Measurements from ENCODE around the gene MKLN1. TPM values are rescaled to one million over a fixed set of nuclear protein-coding genes. Genes with fewer than 3 reads are reported as not detected.

MKLN1 gene
- total RNA-seq, 2 donors from 2014 or later: 27.4 to 28.5 TPM

DNA sequence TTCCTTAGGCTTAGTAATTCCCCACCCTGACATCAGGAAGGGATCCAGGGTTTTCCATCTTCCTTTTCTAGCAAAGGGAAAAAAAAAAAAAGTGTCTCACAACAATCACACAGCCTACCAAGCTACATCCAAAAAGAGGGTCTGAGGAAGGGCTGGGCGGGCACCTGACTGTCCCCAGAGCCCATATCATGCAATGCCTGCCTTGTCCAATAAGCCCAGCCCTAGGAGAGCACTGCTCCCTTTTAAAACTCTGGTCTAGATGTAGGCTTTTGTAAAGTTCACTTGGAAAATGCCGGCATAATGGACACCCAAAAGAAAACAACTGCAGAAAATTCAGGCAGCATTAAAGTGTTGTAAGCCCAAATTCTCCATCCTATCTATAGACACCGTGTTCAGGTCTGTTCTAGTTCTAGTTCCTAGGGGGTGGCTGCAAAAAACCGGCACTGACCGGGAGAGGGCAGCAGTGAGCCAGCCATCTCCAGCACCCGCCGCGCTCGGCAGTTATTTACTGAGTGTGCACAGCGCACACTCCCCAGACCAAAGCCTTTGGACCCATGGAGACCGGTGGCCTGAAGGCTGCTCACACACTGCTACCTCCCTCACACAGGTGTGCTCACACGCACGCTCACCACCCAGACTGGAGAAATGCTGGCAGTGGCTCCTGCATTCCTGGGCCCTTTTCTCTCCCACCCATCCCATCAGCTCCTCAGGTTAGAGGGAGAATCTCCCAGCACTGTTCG is 180.1 kb downstream of the MKLN1 start:
- Histone ChIP-seq H3K9me3 (no peaks in the 10 kb centered on the region), H3K27me3 (no peaks in the 10 kb centered on the region), H3K4me3 (no peak overlapping the region), H3K4me1 (peaks cover 0 to 50% of the 10 kb centered on the region in 2 donors), H3K27ac (peak overlapping the region in 1 of 2 donors; percentile 23), H3K36me3 (peaks cover 40% of the 10 kb centered on the region)
- DNase-seq (ENCODE audit: low spot score): peak; percentile 93
- TF ChIP-seq, protein P1, sequence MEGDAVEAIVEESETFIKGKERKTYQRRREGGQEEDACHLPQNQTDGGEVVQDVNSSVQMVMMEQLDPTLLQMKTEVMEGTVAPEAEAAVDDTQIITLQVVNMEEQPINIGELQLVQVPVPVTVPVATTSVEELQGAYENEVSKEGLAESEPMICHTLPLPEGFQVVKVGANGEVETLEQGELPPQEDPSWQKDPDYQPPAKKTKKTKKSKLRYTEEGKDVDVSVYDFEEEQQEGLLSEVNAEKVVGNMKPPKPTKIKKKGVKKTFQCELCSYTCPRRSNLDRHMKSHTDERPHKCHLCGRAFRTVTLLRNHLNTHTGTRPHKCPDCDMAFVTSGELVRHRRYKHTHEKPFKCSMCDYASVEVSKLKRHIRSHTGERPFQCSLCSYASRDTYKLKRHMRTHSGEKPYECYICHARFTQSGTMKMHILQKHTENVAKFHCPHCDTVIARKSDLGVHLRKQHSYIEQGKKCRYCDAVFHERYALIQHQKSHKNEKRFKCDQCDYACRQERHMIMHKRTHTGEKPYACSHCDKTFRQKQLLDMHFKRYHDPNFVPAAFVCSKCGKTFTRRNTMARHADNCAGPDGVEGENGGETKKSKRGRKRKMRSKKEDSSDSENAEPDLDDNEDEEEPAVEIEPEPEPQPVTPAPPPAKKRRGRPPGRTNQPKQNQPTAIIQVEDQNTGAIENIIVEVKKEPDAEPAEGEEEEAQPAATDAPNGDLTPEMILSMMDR (IDR thresholded peaks at IDR 0.05): peak; percentile 93 to 96

DNA sequence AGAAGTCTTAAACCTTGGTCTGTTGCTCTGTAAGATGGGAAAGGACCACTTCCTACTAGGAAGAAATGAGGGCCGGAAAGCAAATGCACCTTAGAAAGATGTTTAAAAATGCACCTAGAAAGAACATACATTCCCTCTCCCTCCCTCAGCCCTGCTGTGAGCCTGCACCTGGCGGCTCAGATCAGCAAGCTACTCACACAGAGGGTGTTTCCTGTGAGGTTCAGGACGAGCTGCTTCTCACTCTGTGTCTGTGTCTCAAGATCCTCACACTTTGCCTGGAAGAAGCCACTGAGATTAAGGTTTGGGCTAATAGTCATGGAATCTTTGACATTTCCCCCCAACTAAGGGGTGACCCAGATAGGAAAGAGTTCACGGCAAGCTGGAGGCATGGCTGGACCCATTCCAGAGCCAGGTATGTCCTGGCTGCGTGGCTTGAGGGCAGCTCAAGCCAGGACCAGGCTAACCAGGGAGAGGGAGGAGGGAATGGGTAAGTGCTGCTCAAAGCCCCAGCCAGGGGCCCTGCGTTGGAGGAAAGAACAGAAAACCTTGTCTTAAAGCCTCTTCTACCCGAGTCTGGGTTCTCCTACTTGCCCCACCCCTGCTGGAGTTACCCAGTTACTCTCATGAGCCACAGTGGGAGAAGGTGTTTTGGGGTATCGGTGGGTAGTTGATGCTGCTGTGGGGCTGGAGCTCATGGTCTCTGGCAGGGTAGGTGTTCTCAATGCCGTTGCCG is 181.2 kb downstream of the MKLN1 start:
- Histone ChIP-seq H3K36me3 (peaks cover 40% of the 10 kb centered on the region), H3K4me3 (no peak overlapping the region)

DNA sequence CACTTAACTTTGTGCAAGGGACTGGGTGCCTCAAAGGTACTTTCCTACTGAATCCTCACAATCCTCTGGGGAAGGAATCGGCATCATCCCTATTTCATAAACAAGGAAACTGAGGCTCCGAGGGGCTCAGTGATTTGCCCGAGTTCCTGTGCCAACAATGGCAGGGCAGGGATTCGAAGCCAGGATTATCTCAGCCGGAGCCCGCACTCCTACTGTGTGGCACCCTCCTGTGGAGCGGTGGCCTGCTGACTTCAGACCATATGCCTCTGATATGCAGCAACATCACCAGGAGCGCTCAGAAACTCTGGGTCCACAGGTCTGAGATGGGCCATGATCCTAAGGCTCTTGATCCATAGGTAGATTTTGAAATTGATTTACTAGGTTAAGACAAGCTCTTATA is 182.1 kb downstream of the MKLN1 start:
- H3K4me1 ChIP-seq: peaks cover 0 to 49% of the 10 kb centered on the region in 2 donors
- DNase-seq (ENCODE audit: low spot score): peak; percentile 46
- H3K27me3 ChIP-seq: no peaks in the 10 kb centered on the region
- H3K27ac ChIP-seq: peak overlapping the region in 1 of 2 donors; percentile 38
- peaks cover 39% of the 10 kb centered on the region for H3K36me3 ChIP-seq
- no peaks in the 10 kb centered on the region for H3K9me3 ChIP-seq
- TF ChIP-seq, protein P1 (IDR thresholded peaks at IDR 0.05): no peak
- H3K4me3 ChIP-seq: no peak overlapping the region

More for the DNA sequence above, 181.2 kb downstream of the MKLN1 start:
- Histone ChIP-seq H3K27ac (peak overlapping the region; percentile 3 to 38), H3K9me3 (no peaks in the 10 kb centered on the region), H3K4me1 (peaks cover 0 to 50% of the 10 kb centered on the region in 2 donors), H3K27me3 (no peaks in the 10 kb centered on the region)
- no peak for DNase-seq (ENCODE audit: low spot score)
- TF ChIP-seq, protein P1 (IDR thresholded peaks at IDR 0.05): no peak

DNA sequence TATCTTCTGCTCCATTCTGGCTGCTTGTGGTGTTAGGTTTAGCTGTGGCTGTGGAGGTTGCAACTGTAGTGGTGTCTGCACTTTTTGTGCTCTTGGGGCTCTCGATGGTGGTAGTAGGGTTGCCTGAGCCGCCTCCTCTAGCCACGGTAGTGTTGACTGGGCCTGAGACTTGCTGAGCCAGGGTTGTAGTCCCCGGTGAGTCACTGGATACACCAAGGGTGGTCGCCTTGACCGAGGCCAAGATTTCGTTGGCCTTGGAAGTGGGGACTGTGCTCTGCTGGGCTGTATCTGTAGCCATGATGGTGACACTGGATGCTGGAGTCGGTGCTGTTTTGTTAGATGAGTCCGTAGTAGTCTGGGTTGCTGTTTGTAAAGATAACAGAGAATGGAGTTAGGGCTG is 183.4 kb downstream of the MKLN1 start:
- Histone ChIP-seq H3K4me1 (peaks cover 0 to 48% of the 10 kb centered on the region in 2 donors), H3K27me3 (no peaks in the 10 kb centered on the region), H3K36me3 (peaks cover 26% of the 10 kb centered on the region), H3K9me3 (no peaks in the 10 kb centered on the region), H3K27ac (peak overlapping the region in 1 of 2 donors; percentile 7), H3K4me3 (no peak overlapping the region)
- TF ChIP-seq, protein P1 (IDR thresholded peaks at IDR 0.05): no peak
- DNase-seq (ENCODE audit: low spot score): peak; percentile 56

DNA sequence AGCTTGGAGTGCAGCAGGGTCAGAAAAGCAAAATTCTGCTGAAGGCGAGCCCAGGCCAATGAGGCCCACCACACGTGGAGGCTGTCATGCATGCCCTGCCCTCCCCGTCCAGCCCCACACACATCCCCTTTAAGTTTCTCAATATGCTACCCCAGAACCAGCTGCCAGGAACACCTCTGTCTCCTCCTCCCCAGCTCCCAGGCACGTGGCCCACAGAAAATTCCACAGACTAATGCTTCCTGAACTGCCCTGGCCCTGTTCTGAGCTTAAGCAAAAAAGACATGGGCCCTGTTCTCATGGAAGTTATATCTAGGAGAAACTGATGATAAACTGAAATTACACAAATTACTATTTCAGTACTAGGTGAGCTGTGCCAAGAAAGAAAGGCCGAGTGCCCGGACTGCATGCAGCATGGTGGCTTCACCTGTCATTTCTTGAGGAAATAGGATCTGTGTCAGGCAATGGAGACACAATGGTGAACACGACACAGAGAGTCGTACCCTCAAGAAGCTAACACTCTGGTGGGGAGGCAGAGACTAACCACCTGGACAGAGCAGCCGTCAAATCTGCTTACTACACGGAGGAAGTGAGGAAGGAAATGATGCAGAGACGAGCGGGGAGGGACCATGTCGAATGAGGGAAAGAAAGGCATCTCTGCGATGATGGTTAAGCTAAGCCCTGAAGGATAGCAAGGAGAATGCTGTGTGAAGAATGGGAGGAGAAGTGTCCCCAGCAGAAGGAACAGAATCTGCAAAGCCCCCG is 184.3 kb downstream of the MKLN1 start:
- H3K9me3 ChIP-seq: no peaks in the 10 kb centered on the region
- peaks cover 0 to 45% of the 10 kb centered on the region in 2 donors for H3K4me1 ChIP-seq
- peak; percentile 61 for DNase-seq (ENCODE audit: low spot score)
- TF ChIP-seq, protein P1 (IDR thresholded peaks at IDR 0.05): no peak
- peak overlapping the region; percentile 7 to 58 for H3K27ac ChIP-seq
- peaks cover 19% of the 10 kb centered on the region for H3K36me3 ChIP-seq
- no peaks in the 10 kb centered on the region for H3K27me3 ChIP-seq
- H3K4me3 ChIP-seq: no peak overlapping the region
